Liver (tissue), 9 donors: ENCODE measurements around the gene PRSS56. TPM values are rescaled to one million over a fixed set of nuclear protein-coding genes. Genes with fewer than 3 reads are reported as not detected.

Experiments
- DNase-seq: peaks from one replicate; pipeline ENCODE4 v3.0.0-alpha.2; 2017; ENCODE audit warnings: low spot score
- H3K27ac ChIP-seq, 2 donors: one replicate each; pipeline ENCODE4 v1.7.0; 2013; ENCODE audit warnings: inconsistent platforms in 2 of 2, low read length in 2 of 2, control low read depth in 1 of 2, low read depth in 1 of 2, mild to moderate bottlenecking in 1 of 2
- H3K27me3 ChIP-seq, 4 donors: one replicate each; pipeline versions ENCODE4 v1.6.1 to v1.7.0; 2013; ENCODE audit warnings: low read length in 3 of 4, inconsistent platforms in 1 of 4, mild to moderate bottlenecking in 1 of 4, moderate library complexity in 1 of 4; ENCODE audit not compliant: control insufficient read depth in 4 of 4, insufficient read depth in 4 of 4
- H3K36me3 ChIP-seq, 4 donors: one replicate each; pipeline versions ENCODE4 v1.6.1 to v1.7.0; 2013; ENCODE audit warnings: low read length in 3 of 4, mild to moderate bottlenecking in 3 of 4, low read depth in 1 of 4, moderate library complexity in 1 of 4; ENCODE audit not compliant: control insufficient read depth in 4 of 4, insufficient read depth in 3 of 4
- H3K4me1 ChIP-seq, 4 donors: one replicate each; pipeline versions ENCODE4 v1.6.1 to v1.7.0; 2013; ENCODE audit warnings: low read length in 3 of 4, mild to moderate bottlenecking in 3 of 4, moderate library complexity in 1 of 4; ENCODE audit not compliant: control insufficient read depth in 4 of 4, insufficient read depth in 4 of 4
- H3K4me3 ChIP-seq, 3 donors: one replicate each; pipeline versions ENCODE4 v1.6.1 to v1.7.0; 2013; ENCODE audit warnings: low read length in 3 of 3, control low read depth in 1 of 3, low read depth in 1 of 3, mild to moderate bottlenecking in 1 of 3
- H3K9ac ChIP-seq, 2 donors: one replicate each; pipeline ENCODE4 v1.7.0; 2013; ENCODE audit warnings: low read length in 2 of 2, mild to moderate bottlenecking in 2 of 2, moderate library complexity in 2 of 2, control low read depth in 1 of 2, low read depth in 1 of 2
- H3K9me3 ChIP-seq, 4 donors: one replicate each; pipeline versions ENCODE4 v1.6.1 to v1.7.0; 2013; ENCODE audit warnings: low read length in 3 of 4; ENCODE audit not compliant: control insufficient read depth in 4 of 4
- ATF3 ChIP-seq: IDR thresholded peaks from 2 replicates; pipeline ENCODE4 v1.6.1; 2016; ENCODE audit warnings: antibody characterized with exemption
- EGR1 ChIP-seq, 2 donors: IDR thresholded peaks; 2 replicates each; pipeline ENCODE4 v1.6.1; 2016 to 2018; ENCODE audit warnings: antibody characterized with exemption in 2 of 2, low read depth in 2 of 2
- FOXA1 ChIP-seq: IDR thresholded peaks from 2 replicates; pipeline ENCODE4 v1.6.1; 2016; ENCODE audit warnings: antibody characterized with exemption
- FOXA2 ChIP-seq: IDR thresholded peaks from 2 replicates; pipeline ENCODE4 v1.6.1; 2016; ENCODE audit warnings: antibody characterized with exemption
- GABPA ChIP-seq, 2 donors: IDR thresholded peaks in 1 of 2; conservative IDR thresholded peaks in 1 of 2; 2 replicates each; pipeline ENCODE4 v1.6.1; 2016; ENCODE audit warnings: antibody characterized with exemption in 2 of 2, mild to moderate bottlenecking in 1 of 2, moderate library complexity in 1 of 2
- HNF4A ChIP-seq, 2 donors: conservative IDR thresholded peaks; 2 replicates each; pipeline ENCODE4 v1.6.1; 2016; ENCODE audit warnings: antibody characterized with exemption in 2 of 2, mild to moderate bottlenecking in 2 of 2
- HNF4G ChIP-seq: IDR thresholded peaks from 2 replicates; pipeline ENCODE4 v1.6.1; 2016; ENCODE audit warnings: antibody characterized with exemption
- JUND ChIP-seq, 2 donors: IDR thresholded peaks; 2 replicates each; pipeline ENCODE4 v1.6.1; 2016; ENCODE audit warnings: antibody characterized with exemption in 2 of 2
- MAX ChIP-seq: IDR thresholded peaks from 2 replicates; pipeline ENCODE4 v1.6.1; 2016; ENCODE audit warnings: antibody characterized with exemption
- NR2F2 ChIP-seq: IDR thresholded peaks from 2 replicates; pipeline ENCODE4 v1.6.1; 2016; ENCODE audit warnings: antibody characterized with exemption
- RAD21 ChIP-seq, 2 donors: IDR thresholded peaks; 2 replicates each; pipeline ENCODE4 v1.6.1; 2016; ENCODE audit warnings: antibody characterized with exemption in 2 of 2, mild to moderate bottlenecking in 2 of 2
- REST ChIP-seq: IDR thresholded peaks from 2 replicates; pipeline ENCODE4 v1.6.1; 2016; ENCODE audit warnings: antibody characterized with exemption, mild to moderate bottlenecking
- RXRA ChIP-seq, 2 donors: IDR thresholded peaks; 2 replicates each; pipeline ENCODE4 v1.6.1; 2017 to 2018; ENCODE audit warnings: antibody characterized with exemption in 2 of 2, mild to moderate bottlenecking in 1 of 2
- SP1 ChIP-seq: IDR thresholded peaks from 2 replicates; pipeline ENCODE4 v1.6.1; 2018; ENCODE audit warnings: antibody characterized with exemption, mild to moderate bottlenecking
- TAF1 ChIP-seq: conservative IDR thresholded peaks from 2 replicates; pipeline ENCODE4 v1.6.1; 2016; ENCODE audit warnings: antibody characterized with exemption, mild to moderate bottlenecking
- YY1 ChIP-seq: IDR thresholded peaks from 2 replicates; pipeline ENCODE4 v1.6.1; 2016; ENCODE audit warnings: antibody characterized with exemption, mild to moderate bottlenecking
- ZBTB33 ChIP-seq: IDR thresholded peaks from 2 replicates; pipeline ENCODE4 v1.6.1; 2016; ENCODE audit warnings: antibody characterized with exemption
- WGBS: extraction: QIAGEN DNeasy Blood & Tissue Kit; methylation state at CpG from one replicate; pipeline ENCODE4 v1.1.7; 2013; 5-methylcytosine and 5-hydroxymethylcytosine counted together
- polyA plus RNA-seq, 2 donors: library from polyadenylated mRNA; stranded (reverse) in 1 of 2; unstranded in 1 of 2; fragments of 200-250 nt in 1 of 2; fragments of >200 nt in 1 of 2; fragmentation: Nextera tagmentation in 1 of 2; extraction: Ambion mirVana in 1 of 2; gene quantifications; one replicate each; pipeline versions ENCODE4 v1.2.1 to v1.2.3, GENCODE V29; 2013 to 2015
- total RNA-seq, 2 donors: library from RNA; depleted of rRNA; stranded (reverse); fragments of >200 nt; gene quantifications; one replicate each; pipeline ENCODE4 v1.2.3, GENCODE V29; 2014
- donor health status: healthy.
- donor health status: healthy.
- donor health status: healthy.
- donor health status: healthy.
- donor health status: healthy.

PRSS56 gene
- total and polyA plus RNA-seq, 4 donors, result 0.02 TPM; not detected in 3

- 70% methylated on average over 10 of the region's 10 CpGs for WGBS
- no peaks in the 10 kb centered on the region for H3K27me3 ChIP-seq
- no peak for DNase-seq
Observed at GRCh38 chr2:232505856-232506255, 14.3 kb upstream of the PRSS56 start.

More at GRCh38 chr2:232505856-232506255, 14.3 kb upstream of the PRSS56 start:
- TF ChIP-seq HNF4A (conservative IDR thresholded peaks at IDR 0.05), result no peak
- no peak for TF ChIP-seq MAX
- TF ChIP-seq EGR1 (IDR thresholded peaks at IDR 0.05; ENCODE audit: low read depth in 2 of 2), result no peak
- no peak for TF ChIP-seq GABPA (IDR thresholded peaks at IDR 0.05 in 1 of 2, conservative IDR thresholded peaks at IDR 0.05 in 1 of 2)
- no peak for TF ChIP-seq RXRA (IDR thresholded peaks at IDR 0.05)
- no peak for TF ChIP-seq RAD21 (IDR thresholded peaks at IDR 0.05)
- TF ChIP-seq REST, result no peak
- no peak for TF ChIP-seq ZBTB33
- no peak for TF ChIP-seq SP1
- no peak for TF ChIP-seq HNF4G
- no peak for TF ChIP-seq FOXA2
- TF ChIP-seq ATF3, result no peak
- no peak for TF ChIP-seq FOXA1
- no peak for TF ChIP-seq NR2F2
- TF ChIP-seq TAF1, result no peak
- no peak for TF ChIP-seq JUND (IDR thresholded peaks at IDR 0.05)
- TF ChIP-seq YY1, result no peak
- Histone ChIP-seq H3K4me1 (peaks cover 2 to 9% (median 5%) of the 10 kb centered on the region in 4 donors), H3K9me3 (no peaks in the 10 kb centered on the region), H3K27ac (no peak overlapping the region), H3K4me3 (no peak overlapping the region), H3K9ac (no peak overlapping the region), H3K36me3 (peaks cover 0 to 1% (median 0%) of the 10 kb centered on the region in 4 donors)
